GM21737 (cell line): ENCODE measurements around the gene ZNF436.
A peak's percentile ranks its signal among the peaks of the same experiment; 100 is the strongest.
"Not testable (repeated sequence)": the region's sequence is repeated elsewhere in the genome, so short reads cannot be mapped to it uniquely, and the experiment has no call there.

Source experiments
- ATAC-seq: cut with Tn5 transposase; IDR thresholded peaks from one replicate; pipeline ENCODE4 v1.9.1; 2021; ENCODE audit warnings: mild to moderate bottlenecking, moderate library complexity; ENCODE audit not compliant: unreplicated experiment

Gene ZNF436

GRCh38 chr1:23393706-23394105 is 24.1 kb upstream of the ZNF436 start:
- no peak for ATAC-seq

GRCh38 chr1:23392125-23392855 is 22.7 kb upstream of the ZNF436 start:
- ATAC-seq: no peak

- ATAC-seq: no peak
Observed at GRCh38 chr1:23389837-23390321, 20.2 kb upstream of the ZNF436 start.

- ATAC-seq: no peak
Observed at GRCh38 chr1:23387494-23387893, 17.9 kb upstream of the ZNF436 start.

- no peak for ATAC-seq
Observed at GRCh38 chr1:23385119-23385621, 15.5 kb upstream of the ZNF436 start.

GRCh38 chr1:23384312-23385058 is 14.8 kb upstream of the ZNF436 start:
- no peak for ATAC-seq

GRCh38 chr1:23383577-23384311 is 14.1 kb upstream of the ZNF436 start:
- ATAC-seq: no peak

- no peak for ATAC-seq
Observed at GRCh38 chr1:23381233-23381885, 11.7 kb upstream of the ZNF436 start.

GRCh38 chr1:23380719-23381118 is 11.1 kb upstream of the ZNF436 start:
- ATAC-seq: no peak

- ATAC-seq: not testable (repeated sequence)
Observed at GRCh38 chr1:23380236-23380635, 10.6 kb upstream of the ZNF436 start.

GRCh38 chr1:23376890-23377811 is 7.5 kb upstream of the ZNF436 start:
- ATAC-seq: no peak

- ATAC-seq: not testable (repeated sequence)
Observed at GRCh38 chr1:23374079-23374735, 4.6 kb upstream of the ZNF436 start.

GRCh38 chr1:23371987-23372880 is 2.6 kb upstream of the ZNF436 start:
- no peak for ATAC-seq

GRCh38 chr1:23370709-23371584 is 1.3 kb upstream of the ZNF436 start:
- ATAC-seq: no peak

- ATAC-seq: no peak
Observed at GRCh38 chr1:23370330-23370708, 683 bp upstream of the ZNF436 start.

- peak; percentile 69 for ATAC-seq
Observed at GRCh38 chr1:23368562-23369334, 888 bp downstream of the ZNF436 start.
